GM23338 (cell line): ENCODE results near the gene JPH3. TPM values are rescaled to one million over a fixed set of nuclear protein-coding genes. Genes with fewer than 3 reads are reported as not detected.

Experiments
- ATAC-seq: fragments of 200-7000 bp; cut with Tn5 transposase; 3 replicates; pipeline ENCODE4 v1.9.1; 2020
- DNase-seq: peaks from one replicate; pipeline ENCODE4 v3.0.0-alpha.2; 2015; ENCODE audit warnings: low spot score
- H2AFZ ChIP-seq: fragments of 200-600 bp; sonication (generic); 2 replicates; pipeline ENCODE4 v1.8.0; 2016; ENCODE audit warnings: antibody characterized with exemption, mild to moderate bottlenecking, moderate library complexity
- H3F3A ChIP-seq: fragments of 200-600 bp; sonication (generic); replicated peaks from 2 replicates; pipeline ENCODE4 v1.8.0; 2017; ENCODE audit warnings: antibody characterized with exemption, mixed run types, low read depth
- H3K27ac ChIP-seq: fragments of 200-600 bp; sonication (generic); 2 replicates; pipeline ENCODE4 v1.6.1; 2016; ENCODE audit warnings: low read depth
- H3K27me3 ChIP-seq: fragments of 200-600 bp; sonication (generic); 2 replicates; pipeline ENCODE4 v1.8.0; 2016; ENCODE audit warnings: mild to moderate bottlenecking, mixed run types, moderate library complexity; ENCODE audit not compliant: insufficient read depth
- H3K36me3 ChIP-seq: fragments of 200-600 bp; sonication (generic); 2 replicates; pipeline ENCODE4 v1.8.0; 2016; ENCODE audit warnings: mild to moderate bottlenecking; ENCODE audit not compliant: insufficient read depth
- H3K4me1 ChIP-seq: fragments of 200-600 bp; sonication (generic); 2 replicates; pipeline ENCODE4 v1.8.0; 2016; ENCODE audit warnings: mild to moderate bottlenecking, moderate library complexity; ENCODE audit not compliant: insufficient read depth
- H3K4me2 ChIP-seq: fragments of 200-600 bp; sonication (generic); 2 replicates; pipeline ENCODE4 v1.7.1; 2017; ENCODE audit warnings: mixed run types
- H3K4me3 ChIP-seq: fragments of 200-600 bp; sonication (generic); 2 replicates; pipeline ENCODE4 v1.6.1; 2016; ENCODE audit warnings: mixed run types
- H3K79me2 ChIP-seq: fragments of 200-600 bp; sonication (generic); replicated peaks from 2 replicates; pipeline ENCODE4 v1.8.0; 2017; ENCODE audit warnings: mild to moderate bottlenecking; ENCODE audit not compliant: insufficient read depth
- H3K9me2 ChIP-seq: fragments of 200-600 bp; sonication (generic); 2 replicates; pipeline ENCODE4 v1.8.0; 2017; ENCODE audit not compliant: insufficient read depth
- H4K20me1 ChIP-seq: fragments of 200-600 bp; sonication (generic); replicated peaks from 2 replicates; pipeline ENCODE4 v1.8.0; 2017; ENCODE audit warnings: mild to moderate bottlenecking; ENCODE audit not compliant: insufficient read depth
- H3K27ac Mint-ChIP-seq: 2 replicates; pipeline ENCODE4 v1.8.0; 2020; ENCODE audit warnings: inconsistent platforms, mild to moderate bottlenecking, moderate library complexity, mixed read lengths
- H3K27me3 Mint-ChIP-seq: 3 replicates; pipeline ENCODE4 v1.8.0; 2022; ENCODE audit warnings: low read depth, mild to moderate bottlenecking, moderate library complexity, mixed read lengths, inconsistent platforms; ENCODE audit not compliant: insufficient read depth, poor library complexity
- H3K36me3 Mint-ChIP-seq: 3 replicates; pipeline ENCODE4 v1.8.0; 2021; ENCODE audit warnings: low read depth, mild to moderate bottlenecking, inconsistent platforms, moderate library complexity, mixed read lengths
- H3K4me1 Mint-ChIP-seq: 3 replicates; pipeline ENCODE4 v1.8.0; 2020; ENCODE audit warnings: mild to moderate bottlenecking, inconsistent platforms, mixed read lengths
- H3K4me3 Mint-ChIP-seq: 3 replicates; pipeline ENCODE4 v1.8.0; 2021; ENCODE audit warnings: moderate library complexity, mild to moderate bottlenecking, inconsistent platforms, mixed read lengths
- H3K9me3 Mint-ChIP-seq: 3 replicates; pipeline ENCODE4 v1.8.0; 2020; ENCODE audit warnings: moderate library complexity, mild to moderate bottlenecking, inconsistent platforms, mixed read lengths
- CREB1 ChIP-seq: fragments of 250-450 bp; sonication (Bioruptor Pico); IDR thresholded peaks from 2 replicates; pipeline ENCODE4 v1.5.0; 2020; ENCODE audit warnings: low read depth, mild to moderate bottlenecking, moderate library complexity
- CTCF ChIP-seq, 2 experiments: fragments of 200-600 bp in 1 of 2; sonication (generic) in 1 of 2; conservative IDR thresholded peaks; 2 replicates each; pipeline versions ENCODE4 v1.5.1 to v1.6.1; 2016 to 2017; ENCODE audit warnings: antibody characterized with exemption in 2 of 2, low read depth in 2 of 2, mild to moderate bottlenecking in 2 of 2, moderate library complexity in 1 of 2
- ETS1 ChIP-seq: IDR thresholded peaks from 2 replicates; pipeline ENCODE4 v1.6.1; 2016; ENCODE audit warnings: antibody characterized with exemption
- EZH2phosphoT487 ChIP-seq: fragments of 200-600 bp; sonication (generic); IDR thresholded peaks from one replicate; pipeline ENCODE4 v1.8.1; 2018; ENCODE audit warnings: antibody characterized with exemption; ENCODE audit not compliant: unreplicated experiment
- JUNB ChIP-seq: IDR thresholded peaks from one replicate; pipeline ENCODE4 v1.6.1; 2016; ENCODE audit warnings: antibody characterized with exemption; ENCODE audit not compliant: unreplicated experiment
- NANOG ChIP-seq: IDR thresholded peaks from 2 replicates; pipeline ENCODE4 v1.6.1; 2016; ENCODE audit warnings: antibody characterized with exemption, borderline replicate concordance
- POLR2AphosphoS5 ChIP-seq: IDR thresholded peaks from 2 replicates; pipeline ENCODE4 v1.6.1; 2016; ENCODE audit warnings: antibody characterized with exemption, low read depth
- REST ChIP-seq: IDR thresholded peaks from one replicate; pipeline ENCODE4 v1.6.1; 2018; ENCODE audit warnings: antibody characterized with exemption; ENCODE audit not compliant: unreplicated experiment
- STAT1 ChIP-seq: IDR thresholded peaks from one replicate; pipeline ENCODE4 v1.6.1; 2016; ENCODE audit warnings: antibody characterized with exemption; ENCODE audit not compliant: unreplicated experiment
- ZNF114 ChIP-seq: fragments of 250-450 bp; sonication (Bioruptor Pico); IDR thresholded peaks from 2 replicates; pipeline ENCODE4 v1.5.0; 2020; ENCODE audit warnings: mild to moderate bottlenecking, moderate library complexity
- polyA plus RNA-seq: library from polyadenylated mRNA; unstranded; fragments of >200 nt; fragmentation: Nextera tagmentation; extraction: Ambion mirVana; gene quantifications from 2 replicates; pipeline ENCODE4 v1.2.1, GENCODE V29; 2016
- total RNA-seq: library from RNA; depleted of rRNA; stranded (reverse); fragments of >200 nt; shearing (Covaris generic); gene quantifications from 2 replicates; pipeline ENCODE4 v1.2.3, GENCODE V29; 2014

The JPH3 gene
- total and polyA plus RNA-seq, 2 experiments from 2014 or later = 8.4 to 38.3 TPM

GRCh38 chr16:87621550-87621829 is 19.2 kb downstream of the JPH3 start:
- no peak for ATAC-seq
- H3F3A ChIP-seq = no peaks in the 10 kb centered on the region
- Mint-ChIP-seq H3K4me1 (peaks cover 35% of the 10 kb centered on the region), H3K27me3 (peaks cover 17% of the 10 kb centered on the region), H3K27ac (no peak overlapping the region), H3K4me3 (no peak overlapping the region), H3K36me3 (no peaks in the 10 kb centered on the region), H3K9me3 (no peaks in the 10 kb centered on the region)
- DNase-seq = no peak
- no peaks in the 10 kb centered on the region for H3K27me3 ChIP-seq
- H3K4me1 ChIP-seq = no peaks in the 10 kb centered on the region; the same call in 1 of the 2 replicates
- H3K4me3 ChIP-seq = no peak overlapping the region
- H4K20me1 ChIP-seq = no peaks in the 10 kb centered on the region
- peaks cover 14% of the 10 kb centered on the region for H3K79me2 ChIP-seq
- H3K36me3 ChIP-seq = no peaks in the 10 kb centered on the region
- H3K4me2 ChIP-seq = no peak overlapping the region
- no peaks in the 10 kb centered on the region for H3K9me2 ChIP-seq
- no peak overlapping the region for H2AFZ ChIP-seq
- TF ChIP-seq ZNF114 (CRISPR knock-in tag) (no peak), POLR2AphosphoS5 (no peak), REST (no peak), CREB1 (CRISPR knock-in tag) (no peak), ETS1 (no peak), CTCF (conservative IDR thresholded peaks at IDR 0.05; ENCODE audit: low read depth in 2 of 2) (no peak)
- no peak overlapping the region for H3K27ac ChIP-seq

- H3K4me1 ChIP-seq = no peaks in the 10 kb centered on the region; the same call in 1 of the 2 replicates
- H3K4me1 Mint-ChIP-seq = peaks cover 35% of the 10 kb centered on the region
- no peak overlapping the region for H2AFZ ChIP-seq
- peak overlapping the region; percentile 71 for H3K27ac Mint-ChIP-seq
- H4K20me1 ChIP-seq = no peaks in the 10 kb centered on the region
- no peaks in the 10 kb centered on the region for H3F3A ChIP-seq
- ATAC-seq (peak; percentile 11), DNase-seq (no peak)
- H3K4me2 ChIP-seq = no peak overlapping the region
- H3K79me2 ChIP-seq = peaks cover 14% of the 10 kb centered on the region; the same call in 1 of the 2 replicates
- no peaks in the 10 kb centered on the region for H3K36me3 Mint-ChIP-seq
- H3K27me3 ChIP-seq = no peaks in the 10 kb centered on the region
- H3K9me2 ChIP-seq = no peaks in the 10 kb centered on the region
- H3K36me3 ChIP-seq = no peaks in the 10 kb centered on the region
- no peak overlapping the region for H3K4me3 ChIP-seq
- H3K4me3 Mint-ChIP-seq = no peak overlapping the region
- H3K9me3 Mint-ChIP-seq = no peaks in the 10 kb centered on the region
- no peak overlapping the region for H3K27ac ChIP-seq
- peaks cover 19% of the 10 kb centered on the region for H3K27me3 Mint-ChIP-seq
- TF ChIP-seq NANOG (no peak), ETS1 (no peak), JUNB (no peak), CREB1 (CRISPR knock-in tag) (no peak), STAT1 (no peak), EZH2phosphoT487 (no peak), CTCF (conservative IDR thresholded peaks at IDR 0.05; ENCODE audit: low read depth in 2 of 2) (no peak), POLR2AphosphoS5 (no peak), ZNF114 (CRISPR knock-in tag) (no peak)
Observed at GRCh38 chr16:87621976-87622713, 19.8 kb downstream of the JPH3 start.
